MG63 (cell line): ENCODE measurements around the gene KATNAL1. TPM values are rescaled to one million over a fixed set of nuclear protein-coding genes. Genes with fewer than 3 reads are reported as not detected.
"Not testable (repeated sequence)": the region's sequence is repeated elsewhere in the genome, so short reads cannot be mapped to it uniquely, and the experiment has no call there.

Experiments
- DNase-seq: peaks from one replicate; pipeline ENCODE4 v3.0.0-alpha.2; 2020
- H3K27me3 ChIP-seq: fragments of 250-450 bp; sonication (Bioruptor Pico); 2 replicates; pipeline ENCODE4 v1.5.1; 2020; ENCODE audit warnings: mild to moderate bottlenecking, moderate library complexity
- H3K36me3 ChIP-seq: fragments of 250-450 bp; sonication (Bioruptor Pico); 2 replicates; pipeline ENCODE4 v1.5.1; 2020; ENCODE audit warnings: mild to moderate bottlenecking, moderate library complexity
- H3K4me3 ChIP-seq: fragments of 250-450 bp; sonication (Bioruptor Pico); 2 replicates; pipeline ENCODE4 v1.5.1; 2020; ENCODE audit warnings: mild to moderate bottlenecking, moderate library complexity
- H3K9me3 ChIP-seq: fragments of 250-450 bp; sonication (Bioruptor Pico); 2 replicates; pipeline ENCODE4 v1.5.1; 2020; ENCODE audit warnings: mild to moderate bottlenecking, moderate library complexity
- total RNA-seq: library from RNA; depleted of rRNA; stranded (reverse); fragments of >200 nt; shearing (Covaris generic); gene quantifications from 2 replicates; pipeline ENCODE4 v1.2.3, GENCODE V29; 2014; ENCODE audit warnings: low replicate concordance

The KATNAL1 gene
- total RNA-seq, 1 experiment from 2014 or later: 13.6 TPM

DNA sequence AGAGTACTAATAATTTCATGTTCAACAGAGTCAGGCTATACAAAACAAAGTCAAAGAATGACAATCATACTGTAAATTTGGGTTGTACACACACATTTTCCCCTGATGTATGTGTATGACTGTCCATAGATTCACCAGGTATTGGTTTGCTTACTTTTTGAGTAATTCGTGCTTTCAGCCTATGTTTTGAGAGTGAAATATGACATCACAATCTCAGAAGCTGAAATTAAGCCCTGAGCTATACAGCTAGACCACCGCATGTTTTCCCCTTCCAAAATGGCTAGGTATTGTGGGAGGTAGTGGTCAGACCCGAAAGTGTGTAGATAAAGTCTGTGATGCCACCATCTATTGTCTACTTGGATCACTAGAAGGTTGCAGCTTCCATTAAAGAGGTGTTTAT lies 102.8 kb downstream of the KATNAL1 start:
- H3K9me3 ChIP-seq: no peaks in the 10 kb centered on the region
- H3K27me3 ChIP-seq: no peaks in the 10 kb centered on the region
- peaks cover 6% of the 10 kb centered on the region; the same call in 1 of the 2 replicates for H3K36me3 ChIP-seq
- no peak for DNase-seq
- H3K4me3 ChIP-seq: no peak overlapping the region

- H3K4me3 ChIP-seq: no peak overlapping the region
- H3K27me3 ChIP-seq: no peaks in the 10 kb centered on the region
- H3K36me3 ChIP-seq: peaks cover 4% of the 10 kb centered on the region
- no peaks in the 10 kb centered on the region for H3K9me3 ChIP-seq
- peak; percentile 47 for DNase-seq
Observed at GRCh38 chr13:30196025-30196424, 111.3 kb downstream of the KATNAL1 start.

DNA sequence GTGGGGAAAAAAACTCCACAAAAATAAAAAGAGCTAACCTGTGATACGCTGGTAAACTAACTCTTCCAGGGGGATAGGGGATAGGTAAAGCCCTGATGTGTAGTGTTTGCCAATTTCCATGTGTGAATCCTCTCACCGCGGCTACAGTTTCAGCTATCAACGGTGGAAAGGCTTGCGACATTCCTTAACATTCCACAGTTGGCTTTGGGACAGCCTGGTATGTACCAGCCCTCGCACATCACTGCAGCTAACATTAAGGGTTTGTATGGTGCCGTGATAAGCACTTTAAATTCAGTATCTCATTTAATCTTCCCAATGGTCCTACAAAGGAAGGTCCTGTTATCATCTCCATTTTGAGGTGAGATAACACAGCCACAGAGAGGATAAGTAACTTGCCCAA lies 112.4 kb downstream of the KATNAL1 start:
- Histone ChIP-seq H3K9me3 (no peaks in the 10 kb centered on the region), H3K27me3 (no peaks in the 10 kb centered on the region), H3K36me3 (peaks cover 4% of the 10 kb centered on the region), H3K4me3 (no peak overlapping the region)
- DNase-seq: no peak

DNA sequence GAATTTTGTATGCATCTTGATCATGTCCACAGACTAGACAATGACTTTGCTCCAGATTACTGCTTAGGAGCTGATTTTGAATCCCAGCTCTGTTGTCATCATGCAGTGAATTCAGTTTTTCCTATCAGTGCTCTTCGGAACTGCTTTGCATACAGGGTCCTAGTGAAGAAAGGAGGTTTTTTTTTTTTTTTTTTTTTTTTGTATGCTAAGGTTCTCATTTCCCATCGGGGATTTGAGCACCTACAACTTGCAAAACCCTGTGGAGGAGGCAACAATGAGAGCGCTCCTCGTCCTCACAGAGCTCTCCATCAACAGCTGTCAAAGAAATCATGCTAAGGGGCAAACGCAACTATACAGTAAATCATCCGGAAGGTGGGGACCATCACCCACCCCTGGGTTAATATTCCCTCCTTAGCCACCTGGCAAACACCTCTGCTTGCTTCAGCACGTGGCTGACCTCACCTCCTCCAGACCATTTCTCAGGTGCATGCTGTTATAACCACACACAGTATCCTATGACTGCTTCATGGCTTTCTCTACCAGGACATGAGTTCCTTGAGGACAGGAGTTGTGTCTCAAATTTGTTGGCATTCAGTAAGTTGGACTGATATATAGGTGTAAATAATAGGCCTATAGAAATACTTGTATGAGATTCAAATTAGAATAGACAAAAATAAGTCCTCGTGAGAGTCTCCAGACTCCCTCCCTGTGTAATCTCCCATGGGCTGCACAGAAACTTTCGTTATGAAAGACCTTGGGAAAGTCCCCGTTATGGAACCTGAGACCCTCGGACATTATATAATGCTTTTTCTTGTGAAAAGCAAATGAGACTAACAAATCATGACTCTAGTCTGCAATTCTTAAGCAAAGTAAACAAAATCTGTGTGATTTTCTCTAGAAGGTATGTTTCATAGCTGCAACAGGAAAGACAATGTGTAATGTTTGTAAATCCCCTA lies 113.8 kb downstream of the KATNAL1 start:
- H3K36me3 ChIP-seq: peaks cover 4% of the 10 kb centered on the region; the same call in 1 of the 2 replicates
- H3K27me3 ChIP-seq: no peaks in the 10 kb centered on the region
- H3K4me3 ChIP-seq: no peak overlapping the region
- H3K9me3 ChIP-seq: no peaks in the 10 kb centered on the region
- DNase-seq: no peak

DNA sequence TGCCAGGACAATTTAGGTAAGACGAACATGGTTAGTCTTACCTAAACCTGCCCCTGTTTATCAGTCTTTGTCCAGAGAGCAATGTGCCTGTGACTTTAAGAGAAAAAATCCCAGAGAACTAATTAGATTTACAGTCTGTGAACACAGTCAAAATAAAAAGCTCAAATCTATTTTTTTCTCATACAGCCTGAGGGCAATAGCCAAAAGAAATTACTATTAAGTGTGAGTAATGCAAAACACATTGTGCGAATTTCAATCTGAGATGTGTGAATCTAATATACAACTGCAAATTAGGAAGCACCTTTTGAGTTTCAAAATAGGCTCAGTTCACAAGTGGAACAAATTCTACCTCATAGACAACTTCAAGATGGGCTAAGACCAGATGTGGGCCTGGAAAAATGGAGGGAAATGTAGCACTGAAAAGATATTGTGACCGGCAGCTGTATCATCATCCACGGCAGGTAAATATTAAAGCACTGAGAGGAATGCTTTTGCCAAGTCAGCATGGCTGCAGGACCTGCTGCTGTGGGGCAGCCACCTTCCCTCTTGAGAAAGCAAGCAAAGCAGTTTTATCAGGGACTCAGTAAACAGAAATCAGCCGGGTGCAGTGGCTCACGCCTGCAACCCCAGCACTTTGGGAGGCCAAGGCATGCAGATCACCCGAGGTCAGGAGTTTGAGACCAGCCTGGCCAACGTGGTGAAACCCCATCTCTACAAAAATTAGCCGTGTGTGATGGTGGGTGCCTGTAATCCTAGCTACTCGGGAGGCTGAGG lies 114.8 kb downstream of the KATNAL1 start:
- Histone ChIP-seq H3K27me3 (no peaks in the 10 kb centered on the region), H3K9me3 (no peaks in the 10 kb centered on the region), H3K4me3 (no peak overlapping the region), H3K36me3 (peaks cover 4% of the 10 kb centered on the region; the same call in 1 of the 2 replicates)
- no peak for DNase-seq

DNA sequence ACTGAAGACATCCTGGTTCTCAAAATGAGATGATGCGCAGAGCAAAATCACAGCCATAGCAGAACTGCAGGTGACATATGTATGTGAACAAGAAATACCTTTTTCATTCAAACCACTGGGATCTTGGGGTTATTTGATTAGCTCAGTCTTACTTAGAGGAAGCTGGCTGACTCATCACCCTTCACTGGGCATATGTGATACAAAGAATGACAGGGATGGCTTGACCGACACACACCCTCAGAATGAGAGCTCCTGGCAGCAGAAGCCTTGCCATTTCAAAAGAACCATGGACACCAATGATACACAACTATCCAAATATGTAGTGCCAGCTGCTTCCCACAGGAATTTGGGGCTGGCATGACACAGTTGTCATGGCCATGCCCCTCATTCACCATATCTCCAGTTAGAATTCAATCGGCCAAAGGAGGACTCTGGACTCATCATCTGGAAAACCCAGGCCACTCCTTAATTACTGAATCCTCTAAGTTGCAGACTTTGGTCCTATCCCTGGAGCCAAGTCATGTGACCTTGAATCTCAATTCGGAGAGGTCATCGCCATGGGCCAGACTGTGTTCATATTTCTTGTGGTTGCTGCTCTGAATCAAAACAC lies 115.8 kb downstream of the KATNAL1 start:
- H3K9me3 ChIP-seq: no peaks in the 10 kb centered on the region
- DNase-seq: peak; percentile 44
- peaks cover 4% of the 10 kb centered on the region; the same call in 1 of the 2 replicates for H3K36me3 ChIP-seq
- no peaks in the 10 kb centered on the region for H3K27me3 ChIP-seq
- no peak overlapping the region for H3K4me3 ChIP-seq

DNA sequence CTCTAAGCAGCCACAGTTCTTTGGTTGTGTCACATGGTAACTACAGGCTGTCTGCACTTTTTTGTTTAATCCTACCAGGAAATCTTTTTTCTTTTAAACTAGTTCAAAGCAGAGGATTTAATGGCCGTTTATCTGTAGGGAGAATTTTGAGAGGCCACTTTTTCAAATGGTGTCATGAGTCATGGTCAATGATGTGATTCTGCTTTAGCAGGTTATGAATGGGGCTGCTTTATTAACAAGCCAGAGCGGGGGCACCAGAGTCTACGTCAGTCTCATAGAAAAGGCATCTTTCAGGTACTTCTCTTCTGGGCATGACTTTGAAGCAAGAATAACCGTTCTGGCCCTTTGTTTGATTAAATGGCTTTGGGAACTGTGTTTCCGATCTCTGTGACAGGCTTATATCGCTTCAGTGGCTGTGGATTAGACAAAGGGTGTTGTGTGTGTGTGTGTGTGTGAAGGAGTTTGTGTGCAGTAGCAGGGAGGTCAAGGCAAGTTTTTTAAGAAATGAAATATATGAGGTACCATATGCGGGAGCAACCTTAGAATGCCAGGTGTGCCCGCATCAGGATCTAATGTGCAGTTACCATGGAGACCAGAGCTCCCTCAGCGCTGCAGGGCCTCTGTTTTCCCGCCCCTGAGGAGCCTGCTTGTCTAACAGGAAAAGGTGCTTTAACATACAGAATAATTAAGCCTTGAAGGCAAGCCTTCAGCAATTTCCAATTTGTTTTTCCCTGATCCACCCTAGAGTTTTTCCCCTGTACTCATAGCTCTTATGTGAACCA lies 120.5 kb downstream of the KATNAL1 start:
- Histone ChIP-seq H3K36me3 (0 out of 2 replicates have a peak, but pooled peaks cover under 1% of the 10 kb centered on the region), H3K4me3 (no peak overlapping the region), H3K27me3 (no peaks in the 10 kb centered on the region), H3K9me3 (no peaks in the 10 kb centered on the region)
- DNase-seq: no peak

- Histone ChIP-seq H3K9me3 (no peaks in the 10 kb centered on the region), H3K27me3 (no peaks in the 10 kb centered on the region)
- no peak for DNase-seq
Observed at GRCh38 chr13:30181888-30182651, 125.3 kb downstream of the KATNAL1 start.

GRCh38 chr13:30179597-30180276 lies 127.6 kb downstream of the KATNAL1 start:
- Histone ChIP-seq H3K27me3 (no peaks in the 10 kb centered on the region), H3K4me3 (no peak overlapping the region), H3K9me3 (no peaks in the 10 kb centered on the region), H3K36me3 (no peaks in the 10 kb centered on the region)
- no peak for DNase-seq

More at GRCh38 chr13:30181888-30182651, 125.3 kb downstream of the KATNAL1 start:
- H3K36me3 ChIP-seq: no peaks in the 10 kb centered on the region
- no peak overlapping the region for H3K4me3 ChIP-seq

- Histone ChIP-seq H3K36me3 (no peaks in the 10 kb centered on the region), H3K4me3 (no peak overlapping the region), H3K9me3 (no peaks in the 10 kb centered on the region), H3K27me3 (no peaks in the 10 kb centered on the region)
- DNase-seq: no peak
Observed at GRCh38 chr13:30178976-30179375, 128.4 kb downstream of the KATNAL1 start.

GRCh38 chr13:30175166-30175565 lies 132.2 kb downstream of the KATNAL1 start:
- Histone ChIP-seq H3K36me3 (no peaks in the 10 kb centered on the region), H3K9me3 (no peaks in the 10 kb centered on the region), H3K4me3 (no peak overlapping the region), H3K27me3 (no peaks in the 10 kb centered on the region)
- DNase-seq: no peak

GRCh38 chr13:30174250-30174649 lies 133.1 kb downstream of the KATNAL1 start:
- H3K36me3 ChIP-seq, DNase-seq, H3K27me3 ChIP-seq, H3K4me3 ChIP-seq, H3K9me3 ChIP-seq: not testable (repeated sequence)

DNA sequence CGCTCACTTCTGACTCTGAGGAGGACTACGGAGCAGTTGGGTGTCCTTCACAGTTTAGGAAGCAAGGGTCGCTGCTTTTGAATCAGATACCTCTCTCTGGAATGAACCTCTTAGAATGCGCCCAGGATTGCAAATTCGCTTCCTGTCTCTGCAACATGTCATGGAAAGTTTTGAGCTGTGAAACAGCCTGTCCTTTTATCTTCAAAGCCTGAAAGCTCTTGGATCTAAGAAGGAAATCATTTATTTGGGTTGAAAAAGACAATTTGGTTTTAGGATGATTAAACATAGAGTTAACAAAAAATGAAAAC lies 134.1 kb downstream of the KATNAL1 start:
- no peaks in the 10 kb centered on the region for H3K9me3 ChIP-seq
- H3K4me3 ChIP-seq: no peak overlapping the region
- no peaks in the 10 kb centered on the region for H3K27me3 ChIP-seq
- DNase-seq: no peak
- H3K36me3 ChIP-seq: no peaks in the 10 kb centered on the region

GRCh38 chr13:30172593-30173302 lies 134.6 kb downstream of the KATNAL1 start:
- no peak for DNase-seq
- Histone ChIP-seq H3K27me3 (no peaks in the 10 kb centered on the region), H3K4me3 (no peak overlapping the region), H3K9me3 (no peaks in the 10 kb centered on the region), H3K36me3 (no peaks in the 10 kb centered on the region)

DNA sequence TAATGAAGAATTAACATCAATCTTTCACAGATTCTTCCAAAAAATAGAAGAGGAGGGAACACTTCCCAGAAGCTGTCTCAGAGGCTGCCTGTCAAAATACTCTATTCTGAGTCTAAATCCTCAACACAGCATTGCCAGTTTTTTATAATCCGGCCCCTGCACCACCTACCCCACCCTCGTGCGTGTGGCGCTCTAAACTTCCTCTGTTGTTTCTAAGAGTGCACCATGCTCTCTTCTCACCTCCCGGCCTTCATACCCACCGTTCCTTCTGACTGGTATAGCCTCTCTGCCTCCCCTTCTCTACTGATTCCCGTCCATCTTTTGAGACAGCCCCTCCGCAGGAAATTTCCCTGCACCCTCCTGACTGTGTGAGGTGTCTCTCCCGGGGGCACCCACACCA lies 136.8 kb downstream of the KATNAL1 start:
- no peak for DNase-seq
- H3K4me3 ChIP-seq: no peak overlapping the region
- H3K27me3 ChIP-seq: no peaks in the 10 kb centered on the region
- no peaks in the 10 kb centered on the region for H3K9me3 ChIP-seq
- H3K36me3 ChIP-seq: no peaks in the 10 kb centered on the region
